Measurements from ENCODE around the gene CCDC18.
A peak's percentile ranks its signal among the peaks of the same experiment; 100 is the strongest.

Gene CCDC18

GRCh38 chr1:93321720-93322119, 141.2 kb downstream of the CCDC18 start:
- DNase-seq = no peak

GRCh38 chr1:93322349-93322748, 141.8 kb downstream of the CCDC18 start:
- DNase-seq = no peak

- no peak for DNase-seq
These were observed 142.8 kb downstream of the CCDC18 start for GRCh38 chr1:93323185-93323820.

GRCh38 chr1:93324486-93325464, 144.3 kb downstream of the CCDC18 start:
- DNase-seq = peak; percentile 85

Data from HCEC 1CT (cell line).